Motor neuron (in vitro differentiated cells): Measurements from ENCODE around the gene PRODH. TPM values are rescaled to one million over a fixed set of nuclear protein-coding genes. Genes with fewer than 3 reads are reported as not detected.
"Not testable (repeated sequence)": the region's sequence is repeated elsewhere in the genome, so short reads cannot be mapped to it uniquely, and the experiment has no call there.

Source experiments
- ATAC-seq, 8 experiments: fragments of 200-7000 bp; cut with Tn5 transposase; replicated peaks in 6 of 8; 2 replicates each; pipeline ENCODE4 v1.8.0; 2021; ENCODE audit warnings: mild to moderate bottlenecking in 8 of 8, moderate library complexity in 8 of 8
- H3K27ac ChIP-seq, 2 donors: fragments of 250-450 bp; sonication (Bioruptor Pico); 2 replicates each; pipeline ENCODE4 v1.9.0; 2021; ENCODE audit warnings: antibody characterized with exemption in 2 of 2, mild to moderate bottlenecking in 2 of 2, moderate library complexity in 1 of 2
- H3K4me1 ChIP-seq, 2 donors: fragments of 250-450 bp; sonication (Bioruptor Pico); replicated peaks in 1 of 2; 2 replicates each; pipeline ENCODE4 v1.6.1; 2021; ENCODE audit warnings: antibody characterized with exemption in 2 of 2, mild to moderate bottlenecking in 2 of 2, moderate library complexity in 1 of 2
- H3K4me3 ChIP-seq, 5 donors: fragments of 250-450 bp; sonication (Bioruptor Pico); 2 replicates each; pipeline ENCODE4 v1.9.0; 2021; ENCODE audit warnings: antibody characterized with exemption in 5 of 5, mild to moderate bottlenecking in 5 of 5, moderate library complexity in 4 of 5
- WGBS, 10 experiments: fragments of 450-650 bp; shearing (Covaris generic); methylation state at CpG; one replicate each; pipeline ENCODE4 v1.0.0; 2022; 5-methylcytosine and 5-hydroxymethylcytosine counted together
- in situ Hi-C, 9 experiments: fragments of 400-800 bp; cut with MboI; loops; one replicate each; pipeline ENCODE4 v1.15.0; 2021; ENCODE audit warnings: low sequenced_read_pairs in 9 of 9, low pct_unique_long_range_greater_than_20kb in 2 of 9; ENCODE audit not compliant: unreplicated experiment in 9 of 9
- total RNA-seq, 8 experiments: library from RNA; unstranded; fragments of 300-600 nt; gene quantifications; 2 replicates each; pipeline versions ENCODE4 v1.2.3 to v1.2.4, GENCODE V29; 2022

Gene PRODH
- total RNA-seq, 8 experiments from 2014 or later: 0.65 to 13.7 (median 1.1) TPM

DNA sequence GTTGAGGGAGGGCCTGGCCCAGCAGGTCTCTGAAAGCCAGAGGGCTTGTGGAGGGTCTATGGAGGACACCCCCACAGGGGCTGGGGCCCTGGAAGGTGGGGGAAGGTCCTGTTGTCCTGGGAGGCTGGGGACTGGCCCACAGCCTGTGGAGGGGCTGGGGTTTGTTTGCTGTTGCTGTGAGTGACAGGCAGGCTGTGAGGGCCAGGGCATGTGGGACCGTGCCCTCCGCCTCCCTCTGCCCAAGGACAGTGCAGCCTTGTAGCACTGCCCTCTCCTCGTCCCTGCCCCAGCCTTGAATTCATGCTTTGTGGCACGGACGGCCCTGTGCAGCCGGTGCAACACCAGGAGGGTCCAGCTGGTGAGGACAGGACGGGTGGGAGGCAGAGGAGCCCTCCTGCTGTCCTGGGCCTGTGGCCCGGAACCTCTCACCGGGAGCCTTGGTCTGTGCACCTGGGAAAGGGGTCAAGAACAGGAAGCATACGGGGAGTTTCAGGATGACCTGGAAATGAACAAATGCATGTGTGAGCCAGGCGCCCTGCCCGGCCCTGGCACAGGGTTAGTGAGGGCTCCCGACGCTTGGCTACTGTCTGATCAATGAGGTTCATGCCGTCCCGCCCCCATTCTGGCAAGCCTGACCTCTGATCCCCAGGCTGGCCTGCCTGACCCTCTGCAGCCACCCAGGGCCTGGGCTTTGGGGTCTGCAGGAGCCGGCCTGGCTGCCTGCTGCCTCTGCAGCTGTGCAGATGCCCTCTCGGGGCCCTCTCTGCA lies 37.4 kb upstream of the PRODH start:
- in situ Hi-C loops: no loop called here
- no peak for ATAC-seq
- peaks cover 4 to 27% of the 10 kb centered on the region in 2 donors for H3K4me1 ChIP-seq
- WGBS, 10 experiments: 33 to 65% (median 60%) methylated on average over 1 to 2 of the region's 18 CpGs; no CpG with 5 or more reads in 6 of the 10 experiments
- H3K27ac ChIP-seq: no peak overlapping the region
- H3K4me3 ChIP-seq: no peak overlapping the region

DNA sequence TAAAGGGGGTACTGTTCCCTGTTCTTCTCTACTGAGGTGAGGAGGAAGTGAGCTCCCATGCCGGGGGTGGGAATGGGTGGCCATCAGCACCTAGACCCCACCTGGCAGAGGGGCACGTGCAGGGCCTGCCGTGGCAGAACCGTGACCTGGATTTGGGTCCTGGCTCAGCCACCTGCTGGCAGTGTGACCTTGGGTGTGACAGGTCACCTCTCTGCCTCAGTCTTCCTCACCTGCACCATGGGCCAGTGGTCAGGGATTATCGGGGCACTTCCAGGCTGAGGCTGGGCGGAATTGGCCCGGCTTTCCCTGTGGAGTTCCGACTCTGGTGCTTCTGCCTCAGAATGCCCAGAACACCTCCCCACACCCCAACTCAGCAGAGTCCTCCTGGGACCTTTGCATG lies 36.5 kb upstream of the PRODH start:
- H3K4me3 ChIP-seq, ATAC-seq, in situ Hi-C loops, H3K27ac ChIP-seq: not testable (repeated sequence)
- WGBS, 10 experiments: no CpG with 5 or more reads among the region's 8 CpGs
- peaks cover 13 to 35% of the 10 kb centered on the region in 2 donors for H3K4me1 ChIP-seq

DNA sequence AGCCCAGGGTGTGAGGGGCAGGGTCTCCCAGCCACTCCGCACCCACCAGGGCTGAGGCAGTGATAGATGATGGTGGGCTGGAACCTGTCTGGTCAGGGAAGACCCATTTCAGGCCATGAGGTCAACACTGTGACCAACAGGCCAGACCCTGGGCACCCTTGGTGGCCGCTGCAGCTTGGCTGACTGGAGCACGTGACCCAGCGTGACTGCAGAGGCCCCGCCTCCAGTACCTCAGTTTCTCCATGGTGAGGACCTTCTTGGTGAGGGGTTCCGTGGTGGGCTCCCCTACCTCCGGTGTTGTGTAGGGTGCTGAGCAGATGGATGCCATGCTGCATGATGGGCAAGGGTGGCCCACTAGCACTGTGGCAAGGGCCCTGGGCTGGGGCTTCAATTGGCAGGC lies 35.9 kb upstream of the PRODH start:
- 100% methylated on average over 1 of the region's 7 CpGs; no CpG with 5 or more reads in 8 of the 10 experiments for WGBS, 10 experiments
- H3K4me3 ChIP-seq, H3K27ac ChIP-seq, ATAC-seq, in situ Hi-C loops: not testable (repeated sequence)
- peaks cover 15 to 41% of the 10 kb centered on the region in 2 donors for H3K4me1 ChIP-seq

DNA sequence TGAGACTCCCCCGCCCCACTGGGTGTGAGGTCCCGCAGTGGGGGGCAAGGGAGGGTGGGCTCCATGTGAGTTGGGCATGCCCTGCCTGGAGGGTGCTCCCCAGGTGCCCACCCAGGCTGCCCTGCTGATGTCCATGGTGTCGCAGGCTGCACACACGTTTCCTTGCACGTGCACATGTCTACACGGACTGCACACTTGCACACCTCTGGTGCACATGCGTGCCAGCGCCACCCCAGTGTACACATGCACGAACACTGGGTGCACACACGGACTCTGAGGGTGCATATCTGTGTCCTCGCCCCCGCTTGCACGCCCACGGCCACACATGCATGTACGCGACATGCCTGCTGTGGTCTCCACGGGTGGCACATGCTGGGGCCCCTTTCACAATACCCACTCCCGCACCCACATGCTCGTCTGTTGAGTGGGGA lies 35.2 kb upstream of the PRODH start:
- Histone ChIP-seq H3K27ac (peak overlapping the region in 1 of 2 donors; percentile 15), H3K4me3 (peak overlapping the region; percentile 48 to 88 (median 61)), H3K4me1 (peaks cover 15 to 42% of the 10 kb centered on the region in 2 donors)
- in situ Hi-C loops: no loop called here
- no CpG with 5 or more reads among the region's 19 CpGs for WGBS, 10 experiments
- no peak for ATAC-seq

DNA sequence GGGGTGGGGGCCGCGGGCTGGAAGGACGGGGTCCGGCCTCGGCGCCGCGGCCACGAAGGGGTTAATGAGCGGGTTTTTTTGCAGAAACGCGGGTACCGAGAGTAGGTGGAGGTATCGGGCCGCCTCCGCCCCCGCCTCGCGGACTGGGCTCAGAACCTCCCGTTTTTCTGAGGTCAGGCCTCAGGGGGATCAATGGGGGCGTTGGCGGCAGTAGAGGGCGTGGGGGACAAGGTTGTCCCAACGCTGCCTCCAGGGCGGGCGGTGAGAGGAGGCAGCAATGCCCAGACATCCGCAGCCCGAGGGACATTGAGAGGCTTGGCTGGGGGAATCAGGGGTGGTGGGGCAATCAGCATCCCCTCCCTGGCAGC lies 34.8 kb upstream of the PRODH start:
- in situ Hi-C loops: no loop called here
- peaks cover 15 to 42% of the 10 kb centered on the region in 2 donors for H3K4me1 ChIP-seq
- peak overlapping the region; percentile 48 to 88 (median 61) for H3K4me3 ChIP-seq
- no CpG with 5 or more reads among the region's 28 CpGs for WGBS, 10 experiments
- peak in 1 of 8 experiments; percentile 4 for ATAC-seq
- H3K27ac ChIP-seq: peak overlapping the region; percentile 52 to 80

DNA sequence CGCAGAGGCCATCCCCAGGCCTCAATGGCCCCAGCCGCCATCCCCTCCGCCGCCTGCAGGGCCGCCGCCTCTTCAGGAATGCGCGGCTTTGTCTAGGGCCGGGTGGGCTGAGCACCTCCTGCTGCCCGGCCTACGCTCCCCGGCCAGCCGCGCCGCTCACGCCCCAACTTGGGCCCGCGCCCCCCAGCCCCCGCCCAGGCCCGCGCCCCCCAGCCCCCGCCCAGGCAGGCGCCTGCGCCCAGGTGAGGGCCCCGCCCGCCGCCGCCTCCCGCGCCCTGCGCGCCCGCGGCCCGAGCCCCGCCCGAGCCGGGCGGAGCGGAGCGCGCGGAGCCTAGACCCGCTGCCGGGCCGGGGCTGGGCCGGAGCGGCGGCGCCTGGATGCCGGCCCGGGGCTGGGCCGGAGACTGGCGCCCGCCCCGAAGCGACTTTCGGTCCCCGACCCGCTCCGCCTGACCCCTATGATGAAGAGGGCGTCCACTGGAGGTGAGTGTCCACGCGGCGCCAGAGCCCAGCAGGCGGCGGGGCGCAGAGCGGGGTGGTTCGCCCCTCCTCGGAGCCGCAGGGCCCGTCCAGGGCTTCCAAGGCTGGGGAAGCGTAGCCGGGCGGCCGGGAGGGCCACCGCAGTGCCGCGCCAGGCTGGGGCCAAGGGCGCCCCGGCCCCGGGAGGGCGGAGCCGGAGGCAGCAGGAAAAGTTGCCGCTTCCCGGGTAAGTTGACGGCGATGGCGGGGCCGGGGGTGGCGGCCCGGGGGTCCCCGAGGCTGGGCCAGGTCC lies 34.3 kb upstream of the PRODH start:
- in situ Hi-C loops: no loop called here
- peaks cover 15 to 42% of the 10 kb centered on the region in 2 donors for H3K4me1 ChIP-seq
- peak overlapping the region; percentile 48 to 88 (median 61) for H3K4me3 ChIP-seq
- 1% methylated on average over 12 of the region's 94 CpGs; no CpG with 5 or more reads in 9 of the 10 experiments for WGBS, 10 experiments
- H3K27ac ChIP-seq: peak overlapping the region; percentile 52 to 80
- ATAC-seq: peak; percentile 50 to 71 (median 64)

DNA sequence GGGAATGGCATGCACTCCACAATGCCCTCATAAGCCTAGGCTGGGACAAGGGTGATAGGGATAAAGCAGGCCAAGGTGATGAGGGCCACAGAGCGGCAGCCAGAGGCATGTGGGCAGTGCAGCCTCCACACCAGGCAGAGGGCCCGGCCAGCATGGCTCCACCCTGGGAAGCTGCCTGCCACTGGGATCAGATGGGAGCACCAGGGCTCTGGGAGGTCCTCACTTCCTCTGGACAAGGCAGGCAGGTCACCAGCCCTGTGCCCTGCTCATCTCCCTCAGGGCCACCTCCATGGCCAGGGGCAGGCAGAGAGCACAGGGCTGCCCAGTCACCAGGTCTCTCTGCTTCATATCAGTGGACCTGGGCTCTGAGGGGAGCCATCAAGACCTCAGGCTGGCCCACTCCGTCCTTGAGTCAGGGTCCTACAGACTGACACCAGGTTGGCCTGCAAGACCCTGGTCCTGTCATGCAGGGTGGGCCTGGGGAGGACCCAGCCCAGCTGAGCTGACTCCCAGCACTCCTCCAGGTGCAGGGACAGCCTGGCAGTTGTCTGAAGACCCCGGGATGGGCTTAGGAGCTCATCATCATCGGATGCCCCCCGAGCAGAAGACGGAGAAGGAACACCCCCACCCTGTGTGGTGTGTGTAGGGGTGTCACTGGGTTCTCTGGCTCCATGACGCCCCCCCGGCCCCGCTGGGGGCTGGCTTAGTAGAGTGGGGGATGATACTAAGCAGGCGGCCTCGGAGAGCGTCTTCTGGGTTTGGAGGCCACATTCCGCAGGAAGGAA lies 33.3 kb upstream of the PRODH start:
- Histone ChIP-seq H3K27ac (peak overlapping the region; percentile 52 to 80), H3K4me1 (peaks cover 15 to 38% of the 10 kb centered on the region in 2 donors), H3K4me3 (peak overlapping the region in 4 of 5 donors; percentile 53 to 88 (median 66))
- in situ Hi-C loops, ATAC-seq: not testable (repeated sequence)
- WGBS, 10 experiments: 73 to 100% (median 90%) methylated on average over 1 to 3 of the region's 14 CpGs; no CpG with 5 or more reads in 7 of the 10 experiments

DNA sequence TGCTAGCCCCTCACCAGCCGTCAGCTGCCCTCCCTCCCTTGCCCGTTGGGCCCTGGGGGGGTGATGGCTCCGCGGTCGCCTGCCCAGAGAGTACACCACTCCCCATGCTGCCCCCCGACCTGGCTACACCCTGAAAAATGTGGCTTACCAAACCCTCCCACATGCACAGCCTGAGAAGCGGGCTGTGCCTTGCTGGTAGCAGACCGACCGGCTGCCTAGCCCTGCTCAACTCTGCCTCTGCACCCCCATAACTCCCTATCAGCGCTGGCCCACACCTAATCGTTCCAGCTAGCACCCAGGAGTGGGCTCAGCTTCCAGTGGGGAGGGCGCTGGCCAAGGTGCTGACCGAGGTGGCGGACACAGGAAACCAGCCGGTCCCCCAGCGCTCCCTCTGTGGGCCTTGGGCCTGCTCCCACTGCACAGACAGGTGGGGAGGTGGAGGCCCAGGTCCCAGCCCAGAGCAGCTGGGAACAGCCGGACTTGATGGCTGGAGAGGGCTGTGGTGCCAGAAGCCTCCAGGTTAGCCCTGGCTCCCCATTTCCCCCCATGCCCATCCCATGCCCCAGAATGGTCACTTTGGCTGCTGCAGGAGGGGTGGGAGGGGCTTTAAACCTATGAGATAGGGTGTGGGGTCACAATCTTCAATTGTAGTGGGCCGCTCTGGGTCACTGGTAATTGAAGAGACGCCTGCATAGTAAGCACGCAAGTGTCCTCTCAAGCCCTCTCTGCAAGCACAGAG lies 32.1 kb upstream of the PRODH start:
- WGBS, 10 experiments: 50 to 80% (median 64%) methylated on average over 1 to 6 of the region's 20 CpGs; no CpG with 5 or more reads in 6 of the 10 experiments

DNA sequence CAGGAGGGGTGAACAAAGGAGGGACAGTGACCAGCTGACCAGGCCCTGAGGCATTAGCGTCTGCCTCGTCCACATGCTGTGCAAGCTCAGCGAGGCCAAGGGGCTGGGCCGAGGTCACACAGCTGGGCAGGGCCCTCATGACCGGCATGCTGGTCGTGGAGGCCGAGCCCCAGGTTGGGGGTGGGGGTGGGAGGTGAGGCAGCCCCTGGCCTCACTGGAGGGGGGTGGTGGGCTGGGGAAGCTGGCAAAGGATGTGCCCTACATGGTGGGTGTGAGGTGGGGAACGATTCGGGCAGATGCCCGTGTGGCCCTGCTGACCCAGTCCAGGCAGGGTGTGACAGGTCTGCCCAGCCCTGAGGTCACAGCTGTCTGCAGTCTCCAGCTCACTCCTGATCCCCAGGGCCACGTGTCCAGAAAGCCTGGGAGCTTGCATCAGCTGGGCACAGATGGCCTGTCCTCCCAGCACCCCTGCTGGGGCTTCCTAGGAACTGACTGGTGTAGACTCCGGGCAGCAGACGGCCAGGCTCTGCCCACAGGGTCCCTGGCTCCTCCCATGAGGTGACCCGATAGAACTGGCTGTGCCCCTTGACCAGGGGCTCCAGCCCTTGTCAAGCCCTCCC lies 31.4 kb upstream of the PRODH start:
- in situ Hi-C loops, H3K4me3 ChIP-seq: not testable (repeated sequence)
- peak overlapping the region; percentile 69 to 78 for H3K27ac ChIP-seq
- peak; percentile 67 to 84 (median 74) for ATAC-seq
- peaks cover 15 to 35% of the 10 kb centered on the region in 2 donors for H3K4me1 ChIP-seq
- 30 to 60% (median 52%) methylated on average over 1 to 3 of the region's 14 CpGs; no CpG with 5 or more reads in 7 of the 10 experiments for WGBS, 10 experiments

More for the DNA sequence above, 32.1 kb upstream of the PRODH start:
- in situ Hi-C loops: no loop called here
- peaks cover 15 to 32% of the 10 kb centered on the region in 2 donors for H3K4me1 ChIP-seq
- H3K27ac ChIP-seq: peak overlapping the region; percentile 69 to 78
- no peak overlapping the region for H3K4me3 ChIP-seq
- peak in 5 of 8 experiments; percentile 0 to 33 (median 1) for ATAC-seq

DNA sequence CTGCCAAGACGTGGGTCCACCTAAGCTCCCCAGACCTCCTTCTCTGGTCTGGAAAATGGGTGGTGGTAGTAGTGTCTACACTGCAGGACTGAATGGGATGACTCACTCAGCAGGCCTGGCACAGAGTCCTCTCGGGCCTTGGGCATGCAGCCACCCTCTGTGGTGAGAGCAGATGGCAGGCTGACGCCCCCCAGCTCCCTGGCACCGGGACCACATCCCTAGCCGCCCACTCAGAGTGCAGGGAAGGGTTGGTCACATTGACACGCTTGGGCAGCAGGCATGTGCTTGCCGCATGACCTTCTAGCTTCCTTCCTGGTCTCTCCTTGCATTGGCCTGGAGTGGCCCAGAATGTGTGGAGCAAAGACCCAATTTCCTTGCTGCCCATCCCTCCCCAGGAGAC lies 30.7 kb upstream of the PRODH start:
- in situ Hi-C loops: no loop called here
- H3K4me3 ChIP-seq: no peak overlapping the region
- H3K4me1 ChIP-seq: peaks cover 15 to 33% of the 10 kb centered on the region in 2 donors
- ATAC-seq: no peak
- H3K27ac ChIP-seq: no peak overlapping the region
- WGBS, 10 experiments: 0 to 91% (median 34%) methylated on average over 1 to 5 of the region's 7 CpGs; no CpG with 5 or more reads in 6 of the 10 experiments

DNA sequence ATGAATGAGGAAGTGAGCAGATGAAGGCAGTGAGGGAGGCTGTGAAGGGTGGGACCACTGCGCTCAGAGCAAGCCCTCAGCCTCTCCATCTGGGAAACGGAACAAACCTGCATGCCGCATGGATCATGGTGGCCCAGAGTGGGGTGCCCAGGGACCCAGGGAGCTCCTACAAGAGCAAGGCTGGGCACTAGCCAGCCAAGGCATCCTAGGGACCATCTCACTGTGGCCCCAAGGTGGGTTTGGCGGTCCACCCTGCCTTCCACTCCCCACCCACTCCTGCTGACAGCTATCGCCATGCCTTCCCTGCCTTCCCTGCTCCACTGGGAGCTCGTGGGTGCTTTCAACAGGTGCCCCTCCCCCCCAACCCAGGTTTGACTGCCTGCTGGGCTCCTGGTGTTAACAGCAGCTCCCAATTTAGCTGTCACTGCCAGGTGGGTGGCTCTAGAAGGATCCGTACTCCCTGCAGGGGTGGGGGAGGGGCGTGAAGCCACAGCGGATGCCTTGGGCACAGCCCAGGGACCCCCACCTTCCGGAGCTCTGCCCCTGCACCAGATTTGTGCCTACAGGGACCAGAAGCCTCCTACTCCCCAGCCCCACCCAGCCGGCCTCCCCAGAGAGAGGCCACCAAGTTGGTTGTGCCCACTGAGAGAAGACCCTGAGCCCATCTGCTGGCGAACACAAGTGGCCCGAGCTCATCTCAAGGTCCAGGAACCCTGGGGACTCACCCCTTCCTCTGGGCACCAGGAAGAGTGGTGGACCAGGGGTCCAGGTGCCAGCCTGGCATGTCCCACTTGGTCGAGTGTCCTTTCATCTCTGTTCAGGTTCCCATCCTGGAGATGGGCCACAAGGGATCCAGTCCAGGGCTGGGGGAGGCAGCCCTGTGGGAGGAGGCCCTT lies 29.7 kb upstream of the PRODH start:
- WGBS, 10 experiments: 80 to 100% methylated on average over 1 of the region's 14 CpGs; no CpG with 5 or more reads in 8 of the 10 experiments
- no peak overlapping the region for H3K4me3 ChIP-seq
- no peak overlapping the region for H3K27ac ChIP-seq
- ATAC-seq: no peak
- peaks cover 15 to 26% of the 10 kb centered on the region in 2 donors for H3K4me1 ChIP-seq
- in situ Hi-C loops: no loop called here
